SK-N-SH treated with all-trans-retinoic acid at 6 μM for 48 hours (cell line): Measurements from ENCODE around the gene RERE.

ENCODE experiments used
- ATAC-seq: fragments of 200-7000 bp; cut with Tn5 transposase; 3 replicates; pipeline ENCODE4 v1.9.1; 2020; ENCODE audit warnings: mild to moderate bottlenecking, moderate library complexity
- ARNTL ChIP-seq: fragments of 450-650 bp; formaldehyde crosslinking; IDR thresholded peaks from 2 replicates; pipeline ENCODE4 v1.5.0; 2020; ENCODE audit warnings: low read depth, mild to moderate bottlenecking, moderate library complexity, borderline replicate concordance
- BACH2 ChIP-seq: fragments of 250-450 bp; sonication (Bioruptor Pico); IDR thresholded peaks from 2 replicates; pipeline ENCODE4 v1.9.0; 2021; ENCODE audit warnings: mild to moderate bottlenecking, borderline replicate concordance
- CSDC2 ChIP-seq: fragments of 250-450 bp; sonication (Bioruptor Pico); IDR thresholded peaks from 2 replicates; pipeline ENCODE4 v1.5.0; 2020; ENCODE audit warnings: mild to moderate bottlenecking, moderate library complexity
- CSRNP3 ChIP-seq: fragments of 250-450 bp; sonication (Bioruptor Pico); IDR thresholded peaks from 2 replicates; pipeline ENCODE4 v1.5.1; 2021; ENCODE audit warnings: mild to moderate bottlenecking, moderate library complexity
- ESRRG ChIP-seq: fragments of 250-450 bp; sonication (Bioruptor Pico); IDR thresholded peaks from 2 replicates; pipeline ENCODE4 v1.6.1; 2021; ENCODE audit warnings: mild to moderate bottlenecking
- GLIS3 ChIP-seq: fragments of 250-450 bp; sonication (Bioruptor Pico); IDR thresholded peaks from 2 replicates; pipeline ENCODE4 v1.5.0; 2020; ENCODE audit warnings: mild to moderate bottlenecking, moderate library complexity
- ISL1 ChIP-seq: fragments of 250-450 bp; sonication (Bioruptor Pico); IDR thresholded peaks from 2 replicates; pipeline ENCODE4 v2.1.2; 2022; ENCODE audit warnings: mild to moderate bottlenecking, moderate library complexity
- OSR1 ChIP-seq: fragments of 250-450 bp; sonication (Bioruptor Pico); IDR thresholded peaks from 2 replicates; pipeline ENCODE4 v1.8.0; 2022; ENCODE audit warnings: moderate library complexity, mild to moderate bottlenecking, inconsistent platforms
- PATZ1 ChIP-seq: fragments of 250-450 bp; sonication (Bioruptor Pico); IDR thresholded peaks from 2 replicates; pipeline ENCODE4 v1.8.0; 2020; ENCODE audit warnings: mild to moderate bottlenecking, moderate library complexity, borderline replicate concordance
- PPARA ChIP-seq: fragments of 250-450 bp; sonication (Bioruptor Pico); IDR thresholded peaks from 2 replicates; pipeline ENCODE4 v1.5.0; 2020; ENCODE audit warnings: mild to moderate bottlenecking, borderline replicate concordance
- RARB ChIP-seq: fragments of 250-450 bp; sonication (Bioruptor Pico); IDR thresholded peaks from 2 replicates; pipeline ENCODE4 v1.8.0; 2021; ENCODE audit warnings: mild to moderate bottlenecking, moderate library complexity
- SNAI2 ChIP-seq: fragments of 250-450 bp; sonication (Bioruptor Pico); IDR thresholded peaks from 2 replicates; pipeline ENCODE4 v1.5.0; 2020; ENCODE audit warnings: mild to moderate bottlenecking, moderate library complexity
- TCF4 ChIP-seq: fragments of 250-450 bp; sonication (Bioruptor Pico); IDR thresholded peaks from 2 replicates; pipeline ENCODE4 v1.8.0; 2021; ENCODE audit warnings: mild to moderate bottlenecking, moderate library complexity, borderline replicate concordance
- TOX ChIP-seq: fragments of 250-450 bp; sonication (Bioruptor Pico); IDR thresholded peaks from 2 replicates; pipeline ENCODE4 v1.8.0; 2021; ENCODE audit warnings: mild to moderate bottlenecking, moderate library complexity, borderline replicate concordance
- TSHZ2 ChIP-seq: fragments of 250-450 bp; sonication (Bioruptor Pico); IDR thresholded peaks from 2 replicates; pipeline ENCODE4 v1.5.0; 2020; ENCODE audit warnings: mild to moderate bottlenecking, moderate library complexity
- ZC3H10 ChIP-seq: fragments of 250-450 bp; sonication (Bioruptor Pico); IDR thresholded peaks from 2 replicates; pipeline ENCODE4 v1.5.1; 2021; ENCODE audit warnings: mild to moderate bottlenecking, moderate library complexity
- ZFP3 ChIP-seq: fragments of 250-450 bp; sonication (Bioruptor Pico); IDR thresholded peaks from 2 replicates; pipeline ENCODE4 v1.5.0; 2020; ENCODE audit warnings: mild to moderate bottlenecking, moderate library complexity
- ZFP30 ChIP-seq: fragments of 450-650 bp; formaldehyde crosslinking; IDR thresholded peaks from 2 replicates; pipeline ENCODE4 v1.5.0; 2022; ENCODE audit warnings: mild to moderate bottlenecking, moderate library complexity
- ZNF565 ChIP-seq: fragments of 450-650 bp; formaldehyde crosslinking; conservative IDR thresholded peaks from 2 replicates; pipeline ENCODE4 v1.5.0; 2020; ENCODE audit warnings: low read depth, mild to moderate bottlenecking, moderate library complexity
- ZNF70 ChIP-seq: fragments of 450-650 bp; formaldehyde crosslinking; IDR thresholded peaks from 2 replicates; pipeline ENCODE4 v1.5.0; 2020; ENCODE audit warnings: mild to moderate bottlenecking, moderate library complexity
- TF ChIP-seq, protein P1 (sequence below): fragments of 250-450 bp; sonication (Bioruptor Pico); IDR thresholded peaks from 2 replicates; pipeline ENCODE4 v1.8.0; 2021; ENCODE audit warnings: low read depth, mild to moderate bottlenecking, moderate library complexity, borderline replicate concordance
- TF ChIP-seq, protein P2 (sequence below): fragments of 250-450 bp; sonication (Bioruptor Pico); IDR thresholded peaks from 2 replicates; pipeline ENCODE4 v1.5.1; 2020; ENCODE audit warnings: low read depth, mild to moderate bottlenecking, moderate library complexity

Gene RERE

DNA sequence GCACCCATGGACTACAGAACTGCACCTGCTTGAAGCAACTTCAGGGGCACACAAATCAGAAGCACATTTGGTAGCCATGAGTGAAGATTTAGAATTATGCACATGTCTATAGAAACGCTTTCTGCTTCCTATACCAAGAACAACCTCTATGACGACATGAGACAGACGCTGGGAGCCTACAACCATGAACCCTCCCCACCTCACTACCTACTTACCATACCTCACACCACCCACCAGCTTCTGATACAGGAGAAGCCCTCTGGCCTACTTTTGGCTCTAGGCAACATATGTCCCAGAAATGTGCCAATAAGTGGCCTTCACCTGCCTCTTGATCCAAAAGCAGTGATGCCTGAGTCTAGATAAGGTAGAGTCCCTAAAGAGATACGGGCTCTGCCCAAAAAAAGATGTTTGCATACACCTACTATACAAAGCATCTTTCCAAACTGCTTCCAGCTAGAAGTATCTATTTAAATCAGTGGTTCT lies 441.0 kb downstream of the RERE start:
- TF ChIP-seq ESRRG (no peak), ISL1 (no peak), PPARA (CRISPR knock-in tag) (no peak), ZFP30 (CRISPR knock-in tag) (no peak), ZNF565 (CRISPR knock-in tag) (no peak), GLIS3 (CRISPR knock-in tag) (no peak), TOX (CRISPR knock-in tag) (no peak), ZNF70 (CRISPR knock-in tag) (no peak), RARB (CRISPR knock-in tag) (no peak), ARNTL (CRISPR knock-in tag) (no peak), BACH2 (no peak), CSDC2 (CRISPR knock-in tag) (no peak), ZC3H10 (CRISPR knock-in tag) (no peak)
- TF ChIP-seq, protein P1, sequence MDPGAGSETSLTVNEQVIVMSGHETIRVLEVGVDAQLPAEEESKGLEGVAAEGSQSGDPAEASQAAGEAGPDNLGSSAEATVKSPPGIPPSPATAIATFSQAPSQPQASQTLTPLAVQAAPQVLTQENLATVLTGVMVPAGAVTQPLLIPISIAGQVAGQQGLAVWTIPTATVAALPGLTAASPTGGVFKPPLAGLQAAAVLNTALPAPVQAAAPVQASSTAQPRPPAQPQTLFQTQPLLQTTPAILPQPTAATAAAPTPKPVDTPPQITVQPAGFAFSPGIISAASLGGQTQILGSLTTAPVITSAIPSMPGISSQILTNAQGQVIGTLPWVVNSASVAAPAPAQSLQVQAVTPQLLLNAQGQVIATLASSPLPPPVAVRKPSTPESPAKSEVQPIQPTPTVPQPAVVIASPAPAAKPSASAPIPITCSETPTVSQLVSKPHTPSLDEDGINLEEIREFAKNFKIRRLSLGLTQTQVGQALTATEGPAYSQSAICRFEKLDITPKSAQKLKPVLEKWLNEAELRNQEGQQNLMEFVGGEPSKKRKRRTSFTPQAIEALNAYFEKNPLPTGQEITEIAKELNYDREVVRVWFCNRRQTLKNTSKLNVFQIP (CRISPR knock-in tag), result no peak
- no peak for ATAC-seq

DNA sequence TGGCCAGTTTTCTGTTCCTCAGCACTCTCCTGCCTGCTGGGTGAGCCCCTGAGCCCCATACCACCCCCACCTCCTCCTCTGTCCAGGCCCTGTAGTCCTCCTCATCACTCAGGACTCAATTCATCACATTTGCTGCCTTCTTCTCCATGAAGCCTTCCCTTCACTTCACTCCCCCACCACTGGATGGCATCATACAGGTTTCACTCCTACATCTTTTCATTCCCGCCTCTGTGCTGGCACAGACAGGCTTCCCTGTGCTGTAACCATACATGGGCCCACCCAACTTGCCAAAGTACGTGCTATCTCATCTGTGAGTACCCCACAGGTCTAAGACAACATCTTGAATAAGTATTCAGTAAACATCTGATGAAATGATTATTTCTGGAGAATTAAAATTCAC lies 442.6 kb downstream of the RERE start:
- peak; percentile 34 for ATAC-seq
- no peak for TF ChIP-seq GLIS3 (CRISPR knock-in tag)
- TF ChIP-seq ESRRG, result no peak
- TF ChIP-seq, protein P1 (CRISPR knock-in tag), result no peak
- no peak for TF ChIP-seq ARNTL (CRISPR knock-in tag)
- TF ChIP-seq ZNF70 (CRISPR knock-in tag), result no peak
- no peak for TF ChIP-seq TCF4
- no peak for TF ChIP-seq SNAI2
- no peak for TF ChIP-seq CSDC2 (CRISPR knock-in tag)
- no peak for TF ChIP-seq ZFP3 (CRISPR knock-in tag)
- TF ChIP-seq OSR1 (CRISPR knock-in tag), result no peak
- no peak for TF ChIP-seq ISL1
- TF ChIP-seq BACH2, result no peak
- TF ChIP-seq RARB (CRISPR knock-in tag), result no peak
- no peak for TF ChIP-seq ZC3H10 (CRISPR knock-in tag)
- no peak for TF ChIP-seq PATZ1 (CRISPR knock-in tag)

DNA sequence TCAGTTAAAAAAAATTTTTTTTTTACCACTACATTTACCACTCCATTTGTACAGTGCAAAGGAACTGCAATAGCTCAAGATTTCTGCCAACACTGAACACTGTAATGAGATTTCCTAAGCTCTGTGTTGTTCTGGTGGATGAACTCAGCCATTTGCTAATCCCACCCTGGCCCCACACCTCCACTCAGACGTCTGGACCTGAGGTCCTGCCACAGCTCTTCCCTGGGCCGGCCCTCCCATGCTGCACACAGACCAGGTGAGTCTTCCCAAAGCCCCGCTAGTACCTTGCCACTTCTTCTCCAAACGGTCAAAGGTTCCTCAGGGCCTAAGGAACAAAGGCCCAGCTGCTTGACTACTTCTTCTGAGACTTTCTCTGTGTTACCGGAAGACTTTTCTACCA lies 443.1 kb downstream of the RERE start:
- ATAC-seq, result peak; percentile 6; the same call in 2 of the 3 replicates
- TF ChIP-seq TSHZ2 (CRISPR knock-in tag) (no peak), ZFP3 (CRISPR knock-in tag) (no peak), PATZ1 (CRISPR knock-in tag) (no peak), ZC3H10 (CRISPR knock-in tag) (no peak), RARB (CRISPR knock-in tag) (no peak), ZNF565 (CRISPR knock-in tag) (no peak), OSR1 (CRISPR knock-in tag) (no peak), CSRNP3 (no peak), ZNF70 (CRISPR knock-in tag) (no peak), ZFP30 (CRISPR knock-in tag) (no peak), ISL1 (no peak), GLIS3 (CRISPR knock-in tag) (no peak), TOX (CRISPR knock-in tag) (no peak)
- TF ChIP-seq, protein P2, sequence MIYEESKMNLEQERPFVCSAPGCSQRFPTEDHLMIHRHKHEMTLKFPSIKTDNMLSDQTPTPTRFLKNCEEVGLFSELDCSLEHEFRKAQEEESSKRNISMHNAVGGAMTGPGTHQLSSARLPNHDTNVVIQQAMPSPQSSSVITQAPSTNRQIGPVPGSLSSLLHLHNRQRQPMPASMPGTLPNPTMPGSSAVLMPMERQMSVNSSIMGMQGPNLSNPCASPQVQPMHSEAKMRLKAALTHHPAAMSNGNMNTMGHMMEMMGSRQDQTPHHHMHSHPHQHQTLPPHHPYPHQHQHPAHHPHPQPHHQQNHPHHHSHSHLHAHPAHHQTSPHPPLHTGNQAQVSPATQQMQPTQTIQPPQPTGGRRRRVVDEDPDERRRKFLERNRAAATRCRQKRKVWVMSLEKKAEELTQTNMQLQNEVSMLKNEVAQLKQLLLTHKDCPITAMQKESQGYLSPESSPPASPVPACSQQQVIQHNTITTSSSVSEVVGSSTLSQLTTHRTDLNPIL (CRISPR knock-in tag), result no peak
- TF ChIP-seq, all 23 proteins: peak for 0
